ENCODE measurements around the gene CHI3L2.

CHI3L2 gene

GRCh38 chr1:111221633-111222291, 5.8 kb upstream of the CHI3L2 start:
- no peak for DNase-seq

GRCh38 chr1:111222308-111223125, 5.0 kb upstream of the CHI3L2 start:
- peak; percentile 50 to 52 for DNase-seq

- no peak for DNase-seq
These were observed 4.3 kb upstream of the CHI3L2 start for GRCh38 chr1:111223126-111223685.

- DNase-seq, result no peak
These were observed 2.4 kb upstream of the CHI3L2 start for GRCh38 chr1:111225091-111225490.

- DNase-seq, result no peak
These were observed 1.7 kb upstream of the CHI3L2 start for GRCh38 chr1:111225717-111226400.

GRCh38 chr1:111227851-111228747, 586 bp downstream of the CHI3L2 start:
- no peak for DNase-seq

GRCh38 chr1:111228748-111229126, 1.2 kb downstream of the CHI3L2 start:
- DNase-seq, result no peak

GRCh38 chr1:111232134-111232533, 4.6 kb downstream of the CHI3L2 start:
- no peak for DNase-seq

GRCh38 chr1:111234258-111234657, 6.7 kb downstream of the CHI3L2 start:
- no peak for DNase-seq

- no peak for DNase-seq
These were observed 7.4 kb downstream of the CHI3L2 start for GRCh38 chr1:111234866-111235265.

- DNase-seq, result no peak
These were observed 8.9 kb downstream of the CHI3L2 start for GRCh38 chr1:111236379-111236778.

GRCh38 chr1:111236806-111237205, 9.3 kb downstream of the CHI3L2 start:
- DNase-seq, result no peak

- DNase-seq, result no peak
These were observed 10.7 kb downstream of the CHI3L2 start for GRCh38 chr1:111238056-111238795.

GRCh38 chr1:111241797-111242196, 14.3 kb downstream of the CHI3L2 start:
- DNase-seq, result no peak

GRCh38 chr1:111242805-111243523, 15.5 kb downstream of the CHI3L2 start:
- no peak for DNase-seq

- DNase-seq, result no peak
These were observed 19.8 kb downstream of the CHI3L2 start for GRCh38 chr1:111247125-111247838.

- no peak for DNase-seq
These were observed 22.4 kb downstream of the CHI3L2 start for GRCh38 chr1:111249960-111250359.

GRCh38 chr1:111251570-111251969, 24.1 kb downstream of the CHI3L2 start:
- no peak for DNase-seq

GRCh38 chr1:111252786-111253185, 25.3 kb downstream of the CHI3L2 start:
- DNase-seq, result no peak

GRCh38 chr1:111253876-111254275, 26.4 kb downstream of the CHI3L2 start:
- no peak for DNase-seq

Data from NCI-H2081 (cell line).